HG02852 (cell line): Measurements from ENCODE around the gene CCDC85B.
"Not testable (repeated sequence)": the region's sequence is repeated elsewhere in the genome, so short reads cannot be mapped to it uniquely, and the experiment has no call there.

ENCODE experiments used
- ATAC-seq: cut with Tn5 transposase; IDR thresholded peaks from one replicate; pipeline ENCODE4 v1.9.1; 2021; ENCODE audit warnings: mild to moderate bottlenecking, moderate library complexity; ENCODE audit not compliant: unreplicated experiment

CCDC85B gene

GRCh38 chr11:65885808-65886536 is 4.5 kb upstream of the CCDC85B start:
- ATAC-seq, result no peak

- ATAC-seq, result no peak
Observed at GRCh38 chr11:65886826-65887722, 3.4 kb upstream of the CCDC85B start.

GRCh38 chr11:65887723-65888162 is 2.7 kb upstream of the CCDC85B start:
- ATAC-seq, result no peak

GRCh38 chr11:65888163-65888814 is 2.2 kb upstream of the CCDC85B start, which contains the start of gene FIBP:
TSS of gene FIBP (minus strand) at chr11:65888471. CDS start at chr11:65888418, 53 bp downstream.
- peak; percentile 51 for ATAC-seq

GRCh38 chr11:65891219-65892136 is 1.0 kb downstream of the CCDC85B start:
- no peak for ATAC-seq

GRCh38 chr11:65892137-65892540 is 1.7 kb downstream of the CCDC85B start:
- not testable (repeated sequence) for ATAC-seq

- ATAC-seq, result no peak
Observed at GRCh38 chr11:65892661-65893317, 2.3 kb downstream of the CCDC85B start.

GRCh38 chr11:65894034-65894591 is 3.6 kb downstream of the CCDC85B start:
- ATAC-seq, result no peak

- no peak for ATAC-seq
Observed at GRCh38 chr11:65895482-65895981, 5.1 kb downstream of the CCDC85B start.

- no peak for ATAC-seq
Observed at GRCh38 chr11:65896034-65896999, 5.8 kb downstream of the CCDC85B start.

GRCh38 chr11:65897020-65897471 is 6.6 kb downstream of the CCDC85B start:
- ATAC-seq, result no peak

GRCh38 chr11:65898656-65899355 is 8.3 kb downstream of the CCDC85B start:
- no peak for ATAC-seq

- ATAC-seq, result peak; percentile 8
Observed at GRCh38 chr11:65899356-65900124, 9.1 kb downstream of the CCDC85B start.

- peak; percentile 72 for ATAC-seq
Observed at GRCh38 chr11:65900125-65900898, 9.8 kb downstream of the CCDC85B start, which contains the start of gene FOSL1. TSS of gene FOSL1 (minus strand) at chr11:65900388. CDS start at chr11:65900339, 49 bp downstream.

GRCh38 chr11:65900899-65901180 is 10.4 kb downstream of the CCDC85B start:
- no peak for ATAC-seq

GRCh38 chr11:65903068-65903481 is 12.6 kb downstream of the CCDC85B start:
- no peak for ATAC-seq
